ENCODE measurements around the gene DCAF11.

Gene DCAF11

DNA sequence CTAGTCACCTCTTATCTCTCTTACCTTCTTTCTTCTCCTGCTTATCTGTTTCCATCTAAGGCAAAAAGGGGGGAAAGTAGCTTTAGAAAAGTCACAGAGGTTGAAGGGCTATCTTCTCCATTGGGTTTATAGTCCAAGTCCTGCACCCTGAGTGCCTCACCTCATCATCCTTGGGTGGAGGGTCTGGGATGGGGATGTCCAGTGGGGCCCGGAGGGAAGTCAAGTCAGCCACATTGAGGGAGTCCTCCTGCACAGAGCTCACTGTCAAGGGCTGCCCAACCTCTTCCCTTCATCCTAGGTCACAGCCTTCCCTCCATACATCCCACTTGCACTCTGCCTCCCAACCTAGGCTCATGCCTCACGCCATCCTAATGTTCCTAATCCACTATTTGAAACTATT, 30.6 kb downstream of the DCAF11 start:
- no peak for TF ChIP-seq EZH2phosphoT487 (IDR thresholded peaks at IDR 0.05; ENCODE audit: low read depth)
- TF ChIP-seq, protein P1, sequence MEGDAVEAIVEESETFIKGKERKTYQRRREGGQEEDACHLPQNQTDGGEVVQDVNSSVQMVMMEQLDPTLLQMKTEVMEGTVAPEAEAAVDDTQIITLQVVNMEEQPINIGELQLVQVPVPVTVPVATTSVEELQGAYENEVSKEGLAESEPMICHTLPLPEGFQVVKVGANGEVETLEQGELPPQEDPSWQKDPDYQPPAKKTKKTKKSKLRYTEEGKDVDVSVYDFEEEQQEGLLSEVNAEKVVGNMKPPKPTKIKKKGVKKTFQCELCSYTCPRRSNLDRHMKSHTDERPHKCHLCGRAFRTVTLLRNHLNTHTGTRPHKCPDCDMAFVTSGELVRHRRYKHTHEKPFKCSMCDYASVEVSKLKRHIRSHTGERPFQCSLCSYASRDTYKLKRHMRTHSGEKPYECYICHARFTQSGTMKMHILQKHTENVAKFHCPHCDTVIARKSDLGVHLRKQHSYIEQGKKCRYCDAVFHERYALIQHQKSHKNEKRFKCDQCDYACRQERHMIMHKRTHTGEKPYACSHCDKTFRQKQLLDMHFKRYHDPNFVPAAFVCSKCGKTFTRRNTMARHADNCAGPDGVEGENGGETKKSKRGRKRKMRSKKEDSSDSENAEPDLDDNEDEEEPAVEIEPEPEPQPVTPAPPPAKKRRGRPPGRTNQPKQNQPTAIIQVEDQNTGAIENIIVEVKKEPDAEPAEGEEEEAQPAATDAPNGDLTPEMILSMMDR (IDR thresholded peaks at IDR 0.05; ENCODE audit: low read depth, low read length) = no peak
- peaks cover 23% of the 10 kb centered on the region for H3K36me3 ChIP-seq (replicated peaks; ENCODE audit: low read depth, low read length)
- peaks cover 24% of the 10 kb centered on the region for H3K4me1 ChIP-seq (ENCODE audit: low read length)
- no peaks in the 10 kb centered on the region for H3K27me3 ChIP-seq (ENCODE audit: low read depth, low read length)
- H4K20me1 ChIP-seq (ENCODE audit: insufficient read depth, low read length) = 0 out of 2 replicates have a peak, but pooled peaks cover 2% of the 10 kb centered on the region
- H3K27ac ChIP-seq (ENCODE audit: low read length) = peak overlapping the region; percentile 89
- H3K4me3 ChIP-seq (ENCODE audit: low read length) = peak overlapping the region; percentile 78
- H2AFZ ChIP-seq (ENCODE audit: low read depth, low read length) = no peak overlapping the region
- peak overlapping the region; percentile 93 for H3K4me2 ChIP-seq (ENCODE audit: low read length)
- peaks cover 51% of the 10 kb centered on the region for H3K79me2 ChIP-seq (ENCODE audit: low read length)
- no peaks in the 10 kb centered on the region for H3K9me3 ChIP-seq (ENCODE audit: insufficient read depth, low read length)
- H3K9ac ChIP-seq (ENCODE audit: low read length) = peak overlapping the region; percentile 87

DNA sequence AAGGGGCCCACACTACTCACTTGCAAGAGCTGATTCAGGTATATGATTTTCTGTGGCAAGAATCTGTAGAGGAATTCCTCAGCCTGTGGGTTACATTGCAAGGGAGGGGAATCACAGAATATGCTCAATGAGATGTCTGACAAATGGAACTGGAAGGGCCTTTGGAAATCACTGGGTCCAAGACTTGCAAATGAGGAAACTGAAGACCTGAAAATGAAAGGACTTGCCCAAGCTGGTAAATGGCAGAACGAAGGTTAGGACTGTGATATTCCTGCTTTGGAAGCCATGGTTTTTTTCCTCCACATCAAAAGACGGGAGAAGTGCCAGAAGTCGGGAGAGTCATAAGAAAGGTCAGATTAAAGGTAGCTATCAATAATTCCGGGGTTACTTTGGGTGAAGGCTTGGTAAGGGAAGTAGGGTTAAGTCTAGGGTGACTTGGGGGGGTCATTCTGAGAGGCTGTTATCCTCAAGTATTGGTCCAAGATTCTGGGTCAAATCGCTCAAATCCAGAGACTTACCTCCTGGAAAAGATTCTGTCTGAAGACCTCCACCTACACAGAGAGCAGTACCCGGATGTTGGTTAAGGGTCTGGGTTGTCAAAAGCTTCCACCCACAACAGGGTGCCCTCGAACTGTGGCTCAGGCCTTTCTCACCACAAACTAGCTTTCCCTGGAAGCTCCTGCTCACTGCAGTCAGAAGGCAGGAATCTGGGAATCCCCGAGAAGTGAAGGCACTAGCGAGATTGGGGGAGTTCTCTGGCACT, 31.3 kb downstream of the DCAF11 start:
- Histone ChIP-seq H3K9ac (ENCODE audit: low read length) (peak overlapping the region; percentile 87), H2AFZ (ENCODE audit: low read depth, low read length) (no peak overlapping the region), H3K4me1 (ENCODE audit: low read length) (peaks cover 24% of the 10 kb centered on the region), H3K27ac (ENCODE audit: low read length) (peak overlapping the region; percentile 89), H3K4me3 (ENCODE audit: low read length) (peak overlapping the region; percentile 78), H3K27me3 (ENCODE audit: low read depth, low read length) (no peaks in the 10 kb centered on the region), H3K4me2 (ENCODE audit: low read length) (peak overlapping the region; percentile 93), H4K20me1 (ENCODE audit: insufficient read depth, low read length) (0 out of 2 replicates have a peak, but pooled peaks cover 2% of the 10 kb centered on the region), H3K9me3 (ENCODE audit: insufficient read depth, low read length) (no peaks in the 10 kb centered on the region), H3K36me3 (replicated peaks; ENCODE audit: low read depth, low read length) (peaks cover 27% of the 10 kb centered on the region), H3K79me2 (ENCODE audit: low read length) (peaks cover 44% of the 10 kb centered on the region)
- TF ChIP-seq EZH2phosphoT487 (IDR thresholded peaks at IDR 0.05; ENCODE audit: low read depth) = no peak
- TF ChIP-seq, protein P1 (IDR thresholded peaks at IDR 0.05; ENCODE audit: low read depth, low read length) = no peak

DNA sequence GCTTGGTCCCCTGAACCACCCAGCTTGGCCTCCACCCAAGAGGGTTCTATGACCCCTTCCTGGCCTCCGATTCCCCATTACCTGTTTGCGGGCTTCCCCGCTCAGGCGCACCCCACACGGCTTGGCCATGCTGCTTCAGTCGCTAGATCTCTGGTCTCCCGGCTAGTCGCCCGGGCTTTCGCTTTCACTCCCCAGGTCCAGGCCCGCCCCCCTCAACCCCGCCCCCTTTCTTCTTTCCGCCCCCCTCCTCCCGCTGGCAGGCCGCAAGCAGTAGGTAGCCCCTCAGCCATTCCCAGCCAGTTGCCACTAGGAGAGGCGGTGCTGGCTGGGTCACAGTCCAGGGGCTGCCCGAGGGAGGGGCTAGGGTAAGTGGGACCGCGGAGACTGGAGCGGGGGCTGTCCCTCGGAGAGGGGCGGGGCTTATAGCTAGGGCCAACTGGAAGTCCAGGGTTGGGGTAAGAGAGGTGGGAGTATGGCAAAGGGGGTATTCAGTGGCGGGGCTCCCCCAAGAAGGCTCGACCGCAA, 31.9 kb downstream of the DCAF11 start, which contains the start of gene PSME2:
PSME2 (minus strand) TSS at position 158 of the 525 bp plus-strand sequence; CDS start at position 129, 29 bp downstream.
- H3K36me3 ChIP-seq (replicated peaks; ENCODE audit: low read depth, low read length) = peaks cover 33% of the 10 kb centered on the region
- peak within 1 kb of the TSS; percentile 89 for H3K27ac ChIP-seq (ENCODE audit: low read length)
- no peak for TF ChIP-seq EZH2phosphoT487 (IDR thresholded peaks at IDR 0.05; ENCODE audit: low read depth)
- TF ChIP-seq, protein P1 (IDR thresholded peaks at IDR 0.05; ENCODE audit: low read depth, low read length) = no peak
- H4K20me1 ChIP-seq (ENCODE audit: insufficient read depth, low read length) = 0 out of 2 replicates have a peak, but pooled peaks cover 2% of the 10 kb centered on the region
- H3K79me2 ChIP-seq (ENCODE audit: low read length) = peaks cover 41% of the 10 kb centered on the region
- H2AFZ ChIP-seq (ENCODE audit: low read depth, low read length) = no peak within 1 kb of the TSS
- no peaks in the 10 kb centered on the region for H3K9me3 ChIP-seq (ENCODE audit: insufficient read depth, low read length)
- H3K4me1 ChIP-seq (ENCODE audit: low read length) = peaks cover 24% of the 10 kb centered on the region
- H3K9ac ChIP-seq (ENCODE audit: low read length) = peak within 1 kb of the TSS; percentile 87
- H3K27me3 ChIP-seq (ENCODE audit: low read depth, low read length) = no peaks in the 10 kb centered on the region
- H3K4me2 ChIP-seq (ENCODE audit: low read length) = peak within 1 kb of the TSS; percentile 94
- peak within 1 kb of the TSS; percentile 78 for H3K4me3 ChIP-seq (ENCODE audit: low read length)

Data from OCI-LY3 (cell line).